Endometrial microvascular endothelial cells (primary cell): Measurements from ENCODE around the gene MAST4. TPM values are rescaled to one million over a fixed set of nuclear protein-coding genes. Genes with fewer than 3 reads are reported as not detected.

ENCODE experiments used
- in situ Hi-C: cut with HindIII; loops from 2 replicates; pipeline ENCODE4 v1.10.0; 2017; ENCODE audit warnings: low sequenced_read_pairs, low pct_unique_long_range_greater_than_20kb; ENCODE audit errors: inconsistent ontology term
- total RNA-seq: library from RNA; depleted of rRNA; stranded (reverse); fragments of >200 nt; gene quantifications from one replicate; pipeline ENCODE4 v1.2.3, GENCODE V29; 2015; ENCODE audit errors: inconsistent ontology term

MAST4 gene
- total RNA-seq, 1 donor from 2014 or later = 29.3 TPM

GRCh38 chr5:66769839-66770617 is 173.8 kb downstream of the MAST4 start:
- in situ Hi-C loops = no loop called here

DNA sequence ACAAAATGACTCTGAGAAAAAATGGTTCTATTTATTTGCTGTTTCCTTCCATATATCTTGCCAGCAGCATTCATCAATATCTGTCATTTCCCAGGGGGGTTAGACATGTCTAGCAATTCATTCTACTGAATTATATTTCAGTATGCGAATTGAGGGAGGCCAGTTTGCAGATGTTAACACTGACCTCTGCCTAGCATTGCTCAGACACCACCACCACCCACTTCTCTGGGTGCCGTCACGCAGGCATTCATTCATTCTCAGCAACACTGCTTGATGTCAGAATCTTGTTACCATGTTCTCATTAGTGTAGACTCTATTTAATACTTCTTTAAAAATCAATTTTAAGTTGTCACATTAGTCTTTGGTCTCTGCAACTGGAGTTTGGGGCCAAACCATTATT is 181.7 kb downstream of the MAST4 start:
- in situ Hi-C loops = no loop called here

- in situ Hi-C loops = no loop called here
These were observed 183.3 kb downstream of the MAST4 start for GRCh38 chr5:66779528-66779927.

DNA sequence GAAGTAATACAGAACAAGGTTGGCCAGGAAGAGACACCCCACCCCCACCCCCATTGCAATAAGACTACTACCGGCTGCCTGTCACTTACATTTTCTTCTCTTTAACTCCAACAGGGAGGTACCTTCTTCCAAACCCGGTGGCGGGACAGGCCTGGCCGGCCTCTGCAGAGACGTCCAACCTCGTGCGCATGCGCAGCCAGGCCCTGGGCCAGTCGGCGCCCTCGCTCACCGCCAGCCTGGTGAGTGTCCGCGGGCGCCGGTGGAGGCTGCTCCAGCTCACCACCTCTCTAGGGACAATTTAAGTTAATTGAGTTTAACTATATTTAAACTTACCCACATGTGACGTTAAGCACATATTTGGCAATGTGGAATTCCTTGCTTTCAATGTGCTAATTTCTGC is 192.4 kb downstream of the MAST4 start:
- in situ Hi-C loops = no loop called here

- in situ Hi-C loops = no loop called here
These were observed 193.2 kb downstream of the MAST4 start for GRCh38 chr5:66789434-66789833.

DNA sequence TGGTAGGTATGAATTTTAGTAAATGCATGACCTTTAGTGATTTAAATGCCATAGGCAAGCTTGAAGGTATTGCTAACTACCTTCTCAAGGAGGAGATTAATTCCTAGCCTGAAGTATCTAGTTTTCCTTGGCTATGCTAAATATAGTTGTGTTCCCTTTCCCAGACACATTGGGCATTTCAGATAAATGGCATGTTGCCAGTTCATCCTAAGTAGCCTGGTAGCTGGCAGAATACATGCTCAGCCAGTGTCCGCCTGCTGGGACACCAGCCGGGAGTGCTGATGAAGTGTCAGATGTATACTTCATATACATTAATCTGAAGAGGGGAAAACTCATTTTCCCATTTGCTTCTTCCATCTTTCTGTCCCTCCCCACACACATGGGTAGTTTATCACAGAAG is 196.9 kb downstream of the MAST4 start:
- in situ Hi-C loops = no loop called here

GRCh38 chr5:66795682-66796081 is 199.5 kb downstream of the MAST4 start:
- in situ Hi-C loops = no loop called here

GRCh38 chr5:66796305-66797292 is 200.4 kb downstream of the MAST4 start:
- in situ Hi-C loops = no loop called here

- in situ Hi-C loops = no loop called here
These were observed 206.7 kb downstream of the MAST4 start for GRCh38 chr5:66802941-66803340.

DNA sequence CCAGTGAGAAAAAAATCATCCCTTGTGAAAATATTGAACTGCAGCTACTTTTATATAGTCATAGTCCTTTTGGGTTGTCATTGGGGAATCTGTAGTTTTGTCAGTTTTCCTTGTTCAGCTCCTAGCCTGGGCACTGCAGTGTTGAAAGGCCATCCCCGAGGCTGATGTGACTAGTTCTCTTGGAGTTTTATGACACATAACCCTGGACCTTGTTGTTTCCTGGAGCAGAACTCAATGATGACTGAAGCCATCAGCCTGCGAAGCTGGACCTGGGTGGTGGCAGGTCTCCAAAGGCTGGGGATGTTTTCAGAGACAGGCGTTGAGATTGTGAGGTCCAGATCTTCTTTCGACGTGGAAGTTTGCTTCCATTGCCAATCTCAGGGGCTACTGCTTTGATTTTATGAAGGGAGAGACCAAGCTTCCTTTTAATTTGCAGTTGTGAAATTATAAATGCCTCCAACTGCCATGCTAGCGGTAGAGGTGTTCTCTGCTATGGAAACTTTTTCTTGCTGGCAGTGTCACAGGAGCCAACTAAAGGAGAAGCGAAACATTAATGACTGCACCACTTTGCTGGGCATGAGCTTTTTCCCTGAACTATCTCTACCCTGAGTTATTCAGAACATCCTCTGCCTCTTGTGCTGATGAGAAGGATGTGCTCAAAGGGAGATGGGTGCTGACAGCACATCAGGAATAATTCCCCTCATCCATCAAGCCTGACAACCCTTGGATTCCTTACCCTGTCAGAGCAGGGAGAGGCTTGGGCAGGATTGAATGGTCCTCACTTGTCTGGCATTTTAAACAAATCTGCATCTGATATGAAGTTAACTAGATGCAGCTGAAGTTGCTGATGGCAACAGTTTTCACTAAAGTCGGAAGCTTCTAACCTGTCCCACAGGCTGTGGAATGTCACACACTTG is 209.6 kb downstream of the MAST4 start:
- in situ Hi-C loops = no loop called here

- in situ Hi-C loops = no loop called here
These were observed 211.6 kb downstream of the MAST4 start for GRCh38 chr5:66807743-66808142.

GRCh38 chr5:66808663-66809062 is 212.5 kb downstream of the MAST4 start:
- in situ Hi-C loops = no loop called here

DNA sequence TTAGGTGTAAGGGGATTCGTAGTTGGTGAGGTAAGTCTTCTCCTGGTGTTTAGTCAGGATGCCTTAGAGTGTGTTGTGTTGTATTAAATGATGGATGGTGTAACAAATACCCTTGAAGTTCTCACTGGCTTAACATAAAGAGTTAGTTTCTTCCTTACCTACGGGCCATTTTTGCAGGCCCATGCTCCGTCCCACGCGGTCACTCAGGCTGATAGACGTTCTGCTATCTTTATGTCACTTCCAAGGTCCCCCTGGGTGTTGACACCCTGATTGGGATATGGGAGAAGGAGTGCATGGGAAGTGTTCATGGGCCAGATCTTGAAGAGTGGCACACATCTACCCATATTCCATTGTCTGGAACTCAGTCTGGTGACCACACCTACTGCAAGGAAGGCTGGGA is 214.0 kb downstream of the MAST4 start:
- in situ Hi-C loops = no loop called here

- in situ Hi-C loops = no loop called here
These were observed 214.7 kb downstream of the MAST4 start for GRCh38 chr5:66810848-66811261.

DNA sequence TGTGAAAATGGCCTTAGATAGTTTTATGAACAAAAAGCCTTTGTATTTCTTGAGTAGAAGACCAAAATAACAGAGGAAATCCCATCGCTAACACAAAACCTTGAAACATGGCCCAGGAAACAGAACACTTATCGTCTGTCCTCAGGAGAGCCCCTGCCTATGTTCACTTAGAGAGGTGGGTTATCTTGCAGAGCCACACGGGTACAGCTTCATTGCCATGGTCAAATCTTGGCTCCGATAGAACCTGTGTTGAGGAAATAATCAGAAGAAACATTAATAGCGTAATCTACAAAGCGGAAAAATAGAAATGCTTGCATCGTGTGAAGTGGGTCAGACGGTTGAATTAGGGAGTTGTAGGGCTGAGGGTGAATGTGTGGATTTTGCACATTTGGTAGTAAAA is 216.1 kb downstream of the MAST4 start:
- in situ Hi-C loops = no loop called here

DNA sequence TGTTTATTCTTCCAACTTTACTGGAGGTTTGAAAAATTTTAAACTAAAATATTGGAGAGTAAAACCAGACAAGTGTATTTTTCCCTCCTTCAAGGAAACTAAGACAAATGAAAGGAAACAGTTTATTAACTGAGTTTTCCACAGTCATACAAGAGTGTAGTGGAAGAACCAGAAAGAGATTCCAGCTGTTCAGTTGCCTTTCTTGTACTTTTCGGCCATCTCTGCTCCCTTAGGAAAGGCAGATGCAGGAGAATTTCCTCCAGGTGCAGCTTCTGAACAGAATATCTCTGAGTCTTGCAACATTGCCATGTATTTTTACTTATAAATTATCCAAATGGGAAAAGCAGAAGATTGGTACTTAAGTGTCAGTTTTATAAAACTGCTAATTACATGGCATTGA is 217.1 kb downstream of the MAST4 start:
- in situ Hi-C loops = no loop called here

- in situ Hi-C loops = no loop called here
These were observed 218.2 kb downstream of the MAST4 start for GRCh38 chr5:66814146-66814991.

- in situ Hi-C loops = no loop called here
These were observed 222.2 kb downstream of the MAST4 start for GRCh38 chr5:66818304-66818934.
